PC-3 (cell line): ENCODE results near the gene SARDH. TPM values are rescaled to one million over a fixed set of nuclear protein-coding genes. Genes with fewer than 3 reads are reported as not detected.

Experiments
- ATAC-seq: fragments of 200-7000 bp; cut with Tn5 transposase; 2 replicates; pipeline ENCODE4 v1.9.1; 2020; ENCODE audit warnings: mild to moderate bottlenecking, moderate library complexity
- BruUV-seq: library from RNA; stranded (reverse); fragments of 400-500 nt; replicated peaks from 2 replicates; lab custom pipeline; 2021; lab: Mats Ljungman, UMichigan
- CTCF ChIA-PET: fragments of 300-600 bp; sonication (Branson Sonifier 250); formaldehyde crosslinking; loops from one replicate; lab custom pipeline; 2022; ENCODE audit warnings: antibody characterized with exemption; lab: Charles Lee
- POLR2A ChIA-PET: fragments of 300-600 bp; sonication (Branson Sonifier 250); formaldehyde crosslinking; loops from one replicate; lab custom pipeline; 2022; ENCODE audit warnings: antibody characterized with exemption; ENCODE audit not compliant: unreplicated experiment; lab: Charles Lee
- DNase-seq: peaks from one replicate; pipeline ENCODE4 v3.0.0-alpha.2; 2015
- H2AFZ ChIP-seq: fragments of 300-600 bp; sonication (generic); 2 replicates; pipeline ENCODE4 v1.6.0; 2016; ENCODE audit warnings: antibody characterized with exemption, low read length
- H3F3A ChIP-seq: fragments of 300-600 bp; sonication (generic); one replicate; pipeline ENCODE4 v1.6.0; 2017; ENCODE audit warnings: antibody characterized with exemption, low read length, control low read depth, mild to moderate bottlenecking; ENCODE audit not compliant: unreplicated experiment
- H3K27ac ChIP-seq: fragments of 300-600 bp; sonication (generic); 2 replicates; pipeline ENCODE4 v1.5.1; 2016; ENCODE audit warnings: mild to moderate bottlenecking, low read length
- H3K27me3 ChIP-seq: fragments of 300-600 bp; sonication (generic); 2 replicates; pipeline ENCODE4 v1.6.1; 2016; ENCODE audit warnings: low read length, mixed read lengths
- H3K36me3 ChIP-seq: fragments of 300-600 bp; sonication (generic); 2 replicates; pipeline ENCODE4 v1.6.1; 2016; ENCODE audit warnings: low read depth, mixed run types, low read length, mixed read lengths
- H3K4me1 ChIP-seq: fragments of 300-600 bp; sonication (generic); 2 replicates; pipeline ENCODE4 v1.5.1; 2016; ENCODE audit warnings: low read length; ENCODE audit not compliant: insufficient read depth
- H3K4me2 ChIP-seq: fragments of 300-600 bp; sonication (generic); 2 replicates; pipeline ENCODE4 v1.6.0; 2016; ENCODE audit warnings: low read length
- H3K4me3 ChIP-seq: fragments of 300-600 bp; sonication (generic); 2 replicates; pipeline ENCODE4 v1.5.1; 2016; ENCODE audit warnings: mild to moderate bottlenecking, low read length, mixed read lengths
- H3K79me2 ChIP-seq: fragments of 300-600 bp; sonication (generic); 2 replicates; pipeline ENCODE4 v1.6.1; 2017; ENCODE audit warnings: low read length, mixed read lengths
- H3K9ac ChIP-seq: fragments of 300-600 bp; sonication (generic); 2 replicates; pipeline ENCODE4 v1.6.0; 2016; ENCODE audit warnings: mild to moderate bottlenecking, low read length
- H3K9me2 ChIP-seq: fragments of 300-600 bp; sonication (generic); replicated peaks from 2 replicates; pipeline ENCODE4 v1.6.1; 2016; ENCODE audit warnings: mixed run types, low read length, mixed read lengths
- H3K9me3 ChIP-seq: fragments of 300-600 bp; sonication (generic); 2 replicates; pipeline ENCODE4 v1.6.1; 2016; ENCODE audit warnings: low read length, mixed read lengths
- H4K20me1 ChIP-seq: fragments of 300-600 bp; sonication (generic); 2 replicates; pipeline ENCODE4 v1.6.1; 2016; ENCODE audit warnings: low read length, mixed read lengths
- CTCF ChIP-seq: fragments of 300-600 bp; sonication (generic); conservative IDR thresholded peaks from 2 replicates; pipeline ENCODE4 v1.5.1; 2017; ENCODE audit warnings: antibody characterized with exemption, low read depth, mild to moderate bottlenecking, low read length
- EZH2 ChIP-seq: fragments of 300-600 bp; sonication (generic); IDR thresholded peaks from one replicate; pipeline ENCODE4 v1.6.1; 2017; ENCODE audit warnings: antibody characterized with exemption, mild to moderate bottlenecking, low read length; ENCODE audit not compliant: unreplicated experiment
- EZH2phosphoT487 ChIP-seq: fragments of 300-600 bp; sonication (generic); IDR thresholded peaks from 2 replicates; pipeline ENCODE4 v1.6.1; 2018; ENCODE audit warnings: mild to moderate bottlenecking, antibody characterized with exemption, low read length, borderline replicate concordance
- intact Hi-C: fragments of 100-400 bp; cut with micrococcal nuclease; formaldehyde crosslinking; loops from 2 replicates; pipeline ENCODE4 v1.9.0; 2023
- total RNA-seq: library from RNA; depleted of rRNA; stranded (reverse); fragments of >200 nt; gene quantifications from 2 replicates; pipeline ENCODE4 v1.2.3, GENCODE V29; 2014

SARDH gene
- total RNA-seq, 1 experiment from 2014 or later = 3.4 TPM

DNA sequence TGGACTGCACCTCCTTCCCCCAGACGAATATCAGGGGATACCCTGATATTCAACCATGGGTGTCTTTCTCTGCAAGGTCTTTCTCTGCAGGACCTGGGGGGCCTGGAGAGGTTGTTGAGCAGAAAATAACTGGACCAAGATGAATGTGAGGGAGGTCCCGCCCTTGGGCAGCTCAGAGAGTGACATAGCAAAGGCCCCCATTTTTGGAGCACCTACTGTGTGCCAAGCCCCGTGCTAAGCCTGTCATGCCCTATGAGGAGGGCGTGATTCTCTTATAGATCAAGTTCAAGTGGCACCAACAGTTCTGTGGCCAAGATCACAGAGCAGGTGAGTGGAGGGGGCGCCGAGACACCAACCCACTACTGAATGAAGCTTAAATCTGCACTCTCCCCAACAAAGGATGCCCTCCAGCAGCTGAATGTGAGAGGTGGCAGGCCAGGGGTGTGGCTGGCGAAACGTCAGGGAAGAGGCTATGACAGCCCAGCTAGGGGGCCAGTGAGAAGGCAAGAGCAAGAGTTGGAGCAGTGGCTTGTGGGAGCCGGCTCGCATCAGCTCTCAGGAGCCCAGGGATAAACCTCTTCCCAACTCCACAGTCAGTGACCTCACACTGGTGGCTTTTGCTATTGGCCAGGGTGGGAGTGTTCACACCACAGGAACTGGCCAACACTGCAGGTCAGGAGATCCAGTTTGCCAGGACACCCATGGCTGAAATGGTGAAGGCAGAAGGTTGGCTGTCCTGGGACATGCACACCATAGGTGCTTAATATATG, 5.3 kb downstream of the SARDH start:
- intact Hi-C loops = no loop called here
- Histone ChIP-seq H2AFZ (no peak overlapping the region), H3K79me2 (no peaks in the 10 kb centered on the region), H3K4me1 (peaks cover 4% of the 10 kb centered on the region; the same call in 1 of the 2 replicates), H3K36me3 (no peaks in the 10 kb centered on the region), H4K20me1 (no peaks in the 10 kb centered on the region), H3K27ac (no peak overlapping the region), H3F3A (no peaks in the 10 kb centered on the region), H3K4me3 (no peak overlapping the region), H3K9me3 (no peaks in the 10 kb centered on the region), H3K9me2 (no peaks in the 10 kb centered on the region), H3K4me2 (no peak overlapping the region), H3K9ac (no peak overlapping the region), H3K27me3 (no peaks in the 10 kb centered on the region)
- no peak for TF ChIP-seq EZH2
- no peak for TF ChIP-seq EZH2phosphoT487
- TF ChIP-seq CTCF = no peak
- no peak for DNase-seq
- no TSS peak for BruUV-seq
- POLR2A ChIA-PET = no interaction called here
- CTCF ChIA-PET = no interaction called here
- no peak for ATAC-seq

DNA sequence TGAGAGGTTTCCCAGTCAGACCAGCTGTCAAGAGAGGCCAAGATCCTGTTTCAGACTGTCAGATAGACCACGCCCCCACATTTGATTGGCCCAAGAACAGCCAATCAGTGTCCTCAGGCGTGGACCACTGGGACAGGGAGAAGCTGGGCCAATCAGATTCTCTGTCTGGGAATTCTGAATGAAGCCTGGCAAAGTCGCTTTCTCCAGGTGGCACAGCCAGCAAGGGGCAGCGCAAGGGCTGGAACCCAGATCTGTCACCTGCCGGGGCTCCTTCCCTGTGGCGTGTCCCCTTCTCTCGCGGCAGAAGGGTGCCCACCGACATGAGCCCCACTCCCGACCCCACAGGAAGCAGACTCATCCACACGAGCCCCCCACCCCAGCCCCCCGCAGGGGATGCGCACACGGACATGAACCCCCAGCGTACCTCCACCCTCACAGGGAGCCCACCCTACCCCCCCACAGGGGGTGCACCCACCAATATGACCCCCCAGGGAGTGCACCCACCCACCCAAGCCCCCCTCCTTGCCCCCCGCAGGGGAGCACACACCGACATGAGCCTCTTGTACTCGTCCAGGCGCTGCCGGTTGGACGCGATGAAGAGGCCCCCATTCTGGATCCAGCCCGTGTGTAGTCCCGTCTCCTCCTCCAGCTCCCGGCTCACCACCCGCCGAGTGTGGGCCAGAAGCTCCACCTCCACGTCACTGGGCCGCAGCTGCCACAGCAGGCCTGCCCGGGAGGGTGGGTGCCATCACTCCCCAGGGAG, 6.1 kb downstream of the SARDH start:
- H3K79me2 ChIP-seq = no peaks in the 10 kb centered on the region
- no peaks in the 10 kb centered on the region for H3K4me1 ChIP-seq
- TF ChIP-seq CTCF = no peak
- TF ChIP-seq EZH2 = no peak
- TF ChIP-seq EZH2phosphoT487 = no peak
- no peak overlapping the region for H3K4me2 ChIP-seq
- DNase-seq = peak; percentile 45
- no peak overlapping the region for H3K9ac ChIP-seq
- ChIA-PET POLR2A (no interaction called here), CTCF (no interaction called here)
- no peaks in the 10 kb centered on the region for H3K9me3 ChIP-seq
- H3F3A ChIP-seq = no peaks in the 10 kb centered on the region
- no peaks in the 10 kb centered on the region for H3K36me3 ChIP-seq
- no TSS peak for BruUV-seq
- H3K27me3 ChIP-seq = no peaks in the 10 kb centered on the region
- ATAC-seq = peak; percentile 62
- no peak overlapping the region for H3K4me3 ChIP-seq
- H2AFZ ChIP-seq = no peak overlapping the region
- intact Hi-C loops = no loop called here
- H3K9me2 ChIP-seq = no peaks in the 10 kb centered on the region
- H3K27ac ChIP-seq = no peak overlapping the region
- H4K20me1 ChIP-seq = no peaks in the 10 kb centered on the region
